Activated CD4-positive, alpha-beta T cell treated with anti-CD3 and anti-CD28 coated beads for 36 hours (primary cell): ENCODE data around the gene PLD4. TPM values are rescaled to one million over a fixed set of nuclear protein-coding genes. Genes with fewer than 3 reads are reported as not detected.
"Not testable (repeated sequence)": the region's sequence is repeated elsewhere in the genome, so short reads cannot be mapped to it uniquely, and the experiment has no call there.

Experiments used
- ATAC-seq: fragments of 200-7000 bp; cut with Tn5 transposase; one replicate; pipeline ENCODE4 v1.10.0; 2021; ENCODE audit warnings: mild to moderate bottlenecking, moderate library complexity
- CTCF ChIA-PET: fragments of 350-600 bp; sonication (Branson Sonifier 250); formaldehyde crosslinking; loops from one replicate; lab custom pipeline; 2021; ENCODE audit warnings: antibody characterized with exemption; lab: Charles Lee
- POLR2A ChIA-PET: fragments of 350-600 bp; sonication (Branson Sonifier 250); formaldehyde crosslinking; loops from one replicate; lab custom pipeline; 2021; ENCODE audit warnings: antibody characterized with exemption, inconsistent platforms; lab: Charles Lee
- DNase-seq: peaks from one replicate; pipeline ENCODE4 v3.0.0-alpha.2; 2020
- H3K27ac Mint-ChIP-seq: one replicate; pipeline ENCODE4 v1.8.0; 2021; ENCODE audit warnings: mixed read lengths
- H3K27me3 Mint-ChIP-seq: one replicate; pipeline ENCODE4 v1.8.0; 2021; ENCODE audit warnings: mixed read lengths
- H3K36me3 Mint-ChIP-seq: one replicate; pipeline ENCODE4 v1.8.0; 2021; ENCODE audit warnings: low read depth, mixed read lengths
- H3K4me1 Mint-ChIP-seq: one replicate; pipeline ENCODE4 v1.8.0; 2021; ENCODE audit warnings: mixed read lengths
- H3K4me3 Mint-ChIP-seq: one replicate; pipeline ENCODE4 v1.8.0; 2021; ENCODE audit warnings: mild to moderate bottlenecking, moderate library complexity, mixed read lengths
- H3K9me3 Mint-ChIP-seq: one replicate; pipeline ENCODE4 v1.8.0; 2021; ENCODE audit warnings: low read depth, mixed read lengths
- intact Hi-C, 2 experiments: fragments of 100-400 bp; cut with DNase I in 1 of 2; cut with micrococcal nuclease in 1 of 2; formaldehyde crosslinking; loops; one replicate each; pipeline versions ENCODE4 v1.14.2 to v1.15.1; 2022 to 2024; cut with DNase I, micrococcal nuclease
- total RNA-seq, 2 experiments: library from RNA; stranded (reverse); gene quantifications; one replicate each; pipeline ENCODE4 v1.2.3, GENCODE V29; 2021

Gene PLD4
- total RNA-seq, 2 experiments from 2014 or later, result not detected

GRCh38 chr14:104947881-104948735 is 23.4 kb downstream of the PLD4 start:
- H3K9me3 Mint-ChIP-seq, H3K27me3 Mint-ChIP-seq, CTCF ChIA-PET, DNase-seq, H3K36me3 Mint-ChIP-seq, ATAC-seq, H3K4me3 Mint-ChIP-seq, H3K4me1 Mint-ChIP-seq, intact Hi-C loops, H3K27ac Mint-ChIP-seq, POLR2A ChIA-PET: not testable (repeated sequence)

- ChIA-PET CTCF (no interaction called here), POLR2A (no interaction called here)
- intact Hi-C loops, result no loop called here
- DNase-seq (no peak), ATAC-seq (no peak)
- no peaks in the 10 kb centered on the region for H3K9me3 Mint-ChIP-seq
- no peaks in the 10 kb centered on the region for H3K27me3 Mint-ChIP-seq
- no peak overlapping the region for H3K27ac Mint-ChIP-seq
- H3K4me3 Mint-ChIP-seq, result no peak overlapping the region
- no peaks in the 10 kb centered on the region for H3K4me1 Mint-ChIP-seq
- no peaks in the 10 kb centered on the region for H3K36me3 Mint-ChIP-seq
These were observed 24.0 kb downstream of the PLD4 start for GRCh38 chr14:104948736-104949031.

- H3K4me3 Mint-ChIP-seq, H3K36me3 Mint-ChIP-seq, H3K27me3 Mint-ChIP-seq, intact Hi-C loops, DNase-seq, POLR2A ChIA-PET, CTCF ChIA-PET, H3K9me3 Mint-ChIP-seq, H3K4me1 Mint-ChIP-seq, ATAC-seq, H3K27ac Mint-ChIP-seq: not testable (repeated sequence)
These were observed 24.8 kb downstream of the PLD4 start for GRCh38 chr14:104949406-104949955.

- no peaks in the 10 kb centered on the region for H3K36me3 Mint-ChIP-seq
- H3K27me3 Mint-ChIP-seq, result peaks cover 3% of the 10 kb centered on the region
- intact Hi-C loops, result no loop called here
- DNase-seq (no peak), ATAC-seq (no peak)
- no peak overlapping the region for H3K4me3 Mint-ChIP-seq
- no peak overlapping the region for H3K27ac Mint-ChIP-seq
- ChIA-PET CTCF (no interaction called here), POLR2A (no interaction called here)
- H3K9me3 Mint-ChIP-seq, result no peaks in the 10 kb centered on the region
- no peaks in the 10 kb centered on the region for H3K4me1 Mint-ChIP-seq
These were observed 25.3 kb downstream of the PLD4 start for GRCh38 chr14:104950021-104950420.

GRCh38 chr14:104950701-104951100 is 26.0 kb downstream of the PLD4 start:
- H3K27ac Mint-ChIP-seq, H3K4me1 Mint-ChIP-seq, DNase-seq, H3K27me3 Mint-ChIP-seq, intact Hi-C loops, H3K9me3 Mint-ChIP-seq, ATAC-seq, CTCF ChIA-PET, H3K4me3 Mint-ChIP-seq, POLR2A ChIA-PET, H3K36me3 Mint-ChIP-seq: not testable (repeated sequence)

- H3K27me3 Mint-ChIP-seq, DNase-seq, H3K4me3 Mint-ChIP-seq, POLR2A ChIA-PET, CTCF ChIA-PET, intact Hi-C loops, H3K9me3 Mint-ChIP-seq, H3K36me3 Mint-ChIP-seq, H3K4me1 Mint-ChIP-seq, ATAC-seq, H3K27ac Mint-ChIP-seq: not testable (repeated sequence)
These were observed 27.4 kb downstream of the PLD4 start for GRCh38 chr14:104951863-104952657.

- DNase-seq (no peak), ATAC-seq (no peak)
- H3K4me1 Mint-ChIP-seq, result no peaks in the 10 kb centered on the region
- intact Hi-C loops, result no loop called here
- no peak overlapping the region for H3K27ac Mint-ChIP-seq
- peaks cover 13% of the 10 kb centered on the region for H3K27me3 Mint-ChIP-seq
- H3K4me3 Mint-ChIP-seq, result no peak overlapping the region
- H3K36me3 Mint-ChIP-seq, result no peaks in the 10 kb centered on the region
- ChIA-PET POLR2A (no interaction called here), CTCF (no interaction called here)
- H3K9me3 Mint-ChIP-seq, result no peaks in the 10 kb centered on the region
These were observed 28.4 kb downstream of the PLD4 start for GRCh38 chr14:104953097-104953496.

GRCh38 chr14:104953896-104954656 is 29.4 kb downstream of the PLD4 start:
- Mint-ChIP-seq H3K27ac (no peak overlapping the region), H3K4me3 (no peak overlapping the region), H3K4me1 (no peaks in the 10 kb centered on the region), H3K9me3 (no peaks in the 10 kb centered on the region), H3K27me3 (peaks cover 15% of the 10 kb centered on the region), H3K36me3 (no peaks in the 10 kb centered on the region)
- intact Hi-C loops, result no loop called here
- ATAC-seq (no peak), DNase-seq (no peak)
- POLR2A ChIA-PET, result no interaction called here
- CTCF ChIA-PET, result no interaction called here

GRCh38 chr14:104954746-104955395 is 30.2 kb downstream of the PLD4 start:
- H3K27ac Mint-ChIP-seq, result no peak overlapping the region
- ATAC-seq (no peak), DNase-seq (no peak)
- intact Hi-C loops, result no loop called here
- no peak overlapping the region for H3K4me3 Mint-ChIP-seq
- peaks cover 15% of the 10 kb centered on the region for H3K27me3 Mint-ChIP-seq
- no peaks in the 10 kb centered on the region for H3K4me1 Mint-ChIP-seq
- no peaks in the 10 kb centered on the region for H3K36me3 Mint-ChIP-seq
- CTCF ChIA-PET, result no interaction called here
- POLR2A ChIA-PET, result no interaction called here
- no peaks in the 10 kb centered on the region for H3K9me3 Mint-ChIP-seq

- H3K9me3 Mint-ChIP-seq, result no peaks in the 10 kb centered on the region
- POLR2A ChIA-PET, result no interaction called here
- intact Hi-C loops, result no loop called here
- no peak overlapping the region for H3K27ac Mint-ChIP-seq
- CTCF ChIA-PET, result no interaction called here
- ATAC-seq (no peak), DNase-seq (no peak)
- H3K27me3 Mint-ChIP-seq, result peaks cover 15% of the 10 kb centered on the region
- no peak overlapping the region for H3K4me3 Mint-ChIP-seq
- H3K36me3 Mint-ChIP-seq, result no peaks in the 10 kb centered on the region
- no peaks in the 10 kb centered on the region for H3K4me1 Mint-ChIP-seq
These were observed 30.7 kb downstream of the PLD4 start for GRCh38 chr14:104955396-104955770.

GRCh38 chr14:104956290-104956890 is 31.7 kb downstream of the PLD4 start:
- Mint-ChIP-seq H3K4me1 (no peaks in the 10 kb centered on the region), H3K9me3 (no peaks in the 10 kb centered on the region), H3K4me3 (no peak overlapping the region), H3K27me3 (peaks cover 15% of the 10 kb centered on the region), H3K36me3 (no peaks in the 10 kb centered on the region), H3K27ac (no peak overlapping the region)
- DNase-seq (no peak), ATAC-seq (no peak)
- POLR2A ChIA-PET, result no interaction called here
- intact Hi-C loops, result no loop called here
- CTCF ChIA-PET, result no interaction called here
